ENCODE data around the gene CAMK1D. TPM values are rescaled to one million over a fixed set of nuclear protein-coding genes. Genes with fewer than 3 reads are reported as not detected.

The CAMK1D gene
- total RNA-seq, 2 experiments from 2014 or later = 19.0 to 25.6 TPM

GRCh38 chr10:12508165-12508564, 158.8 kb downstream of the CAMK1D start:
- no peaks in the 10 kb centered on the region for H3K9me3 ChIP-seq (ENCODE audit: low read length)
- CTCF ChIA-PET (ENCODE audit: unreplicated experiment) = no interaction called here

DNA sequence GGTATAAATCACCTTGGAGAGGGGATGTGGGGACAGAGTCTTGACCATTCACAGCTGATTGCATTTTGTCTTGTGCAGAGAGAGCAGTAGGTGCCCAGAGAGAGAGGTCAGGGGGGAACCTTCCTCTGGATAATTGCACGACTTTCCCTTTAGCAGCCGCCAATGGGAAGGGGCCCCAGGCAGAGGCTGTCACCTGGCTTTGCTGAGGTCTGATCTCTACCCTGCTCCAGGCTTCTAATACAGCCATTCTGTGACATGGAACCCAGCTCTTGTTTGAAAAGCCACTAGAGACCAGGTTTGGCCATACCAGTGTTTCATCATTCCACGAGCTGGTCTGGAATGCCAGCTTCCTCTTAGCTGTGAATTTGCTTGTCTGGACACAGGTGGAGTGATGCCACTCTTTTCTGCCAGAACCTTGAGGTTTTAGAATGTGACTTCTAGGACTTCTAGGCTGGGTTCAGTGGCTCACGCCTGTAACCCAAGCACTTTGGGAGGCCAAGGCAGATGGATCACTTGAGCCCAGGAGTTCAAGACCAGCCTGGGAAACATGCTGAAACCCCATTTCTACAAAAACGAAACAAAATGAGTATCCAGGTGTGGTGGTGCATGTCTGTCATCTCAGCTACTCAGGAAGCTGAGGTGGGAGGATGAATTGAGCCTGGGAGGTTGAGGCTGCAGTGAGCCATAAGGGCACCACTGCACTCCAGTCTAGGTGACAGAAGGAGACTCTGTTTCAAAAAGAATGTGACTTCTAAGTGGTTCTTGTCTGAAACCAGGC, 159.9 kb downstream of the CAMK1D start:
- 0 out of 2 replicates have a peak, but pooled peaks cover 8% of the 10 kb centered on the region for H3K36me3 ChIP-seq (ENCODE audit: insufficient read depth, low read length)
- TF ChIP-seq, protein P1, sequence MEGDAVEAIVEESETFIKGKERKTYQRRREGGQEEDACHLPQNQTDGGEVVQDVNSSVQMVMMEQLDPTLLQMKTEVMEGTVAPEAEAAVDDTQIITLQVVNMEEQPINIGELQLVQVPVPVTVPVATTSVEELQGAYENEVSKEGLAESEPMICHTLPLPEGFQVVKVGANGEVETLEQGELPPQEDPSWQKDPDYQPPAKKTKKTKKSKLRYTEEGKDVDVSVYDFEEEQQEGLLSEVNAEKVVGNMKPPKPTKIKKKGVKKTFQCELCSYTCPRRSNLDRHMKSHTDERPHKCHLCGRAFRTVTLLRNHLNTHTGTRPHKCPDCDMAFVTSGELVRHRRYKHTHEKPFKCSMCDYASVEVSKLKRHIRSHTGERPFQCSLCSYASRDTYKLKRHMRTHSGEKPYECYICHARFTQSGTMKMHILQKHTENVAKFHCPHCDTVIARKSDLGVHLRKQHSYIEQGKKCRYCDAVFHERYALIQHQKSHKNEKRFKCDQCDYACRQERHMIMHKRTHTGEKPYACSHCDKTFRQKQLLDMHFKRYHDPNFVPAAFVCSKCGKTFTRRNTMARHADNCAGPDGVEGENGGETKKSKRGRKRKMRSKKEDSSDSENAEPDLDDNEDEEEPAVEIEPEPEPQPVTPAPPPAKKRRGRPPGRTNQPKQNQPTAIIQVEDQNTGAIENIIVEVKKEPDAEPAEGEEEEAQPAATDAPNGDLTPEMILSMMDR (conservative IDR thresholded peaks at IDR 0.05; ENCODE audit: low read length) = no peak
- TF ChIP-seq EZH2phosphoT487 (IDR thresholded peaks at IDR 0.05; ENCODE audit: borderline replicate concordance, low read depth, low read length) = no peak

More at GRCh38 chr10:12508165-12508564, 158.8 kb downstream of the CAMK1D start:
- no peaks in the 10 kb centered on the region for H3K79me2 ChIP-seq (ENCODE audit: insufficient read depth, low read depth, low read length)
- no peak for TF ChIP-seq EZH2phosphoT487 (IDR thresholded peaks at IDR 0.05; ENCODE audit: borderline replicate concordance, low read depth, low read length)
- TF ChIP-seq, protein P1 (conservative IDR thresholded peaks at IDR 0.05; ENCODE audit: low read length) = no peak
- 0 out of 2 replicates have a peak, but pooled peaks cover 4% of the 10 kb centered on the region for H4K20me1 ChIP-seq (ENCODE audit: insufficient read depth, low read length)
- POLR2A ChIA-PET = no interaction called here
- H2AFZ ChIP-seq (ENCODE audit: low read length) = no peak overlapping the region
- no TSS peak for BruUV-seq (replicated peaks)
- intact Hi-C loops (cut with micrococcal nuclease; ENCODE audit: unreplicated experiment) = no loop called here
- DNase-seq (ENCODE audit: low spot score) = no peak
- H3K9me2 ChIP-seq (ENCODE audit: insufficient read depth, low read length) = no peaks in the 10 kb centered on the region
- no peak overlapping the region for H3K4me2 ChIP-seq (ENCODE audit: low read length)
- 0 out of 2 replicates have a peak, but pooled peaks cover 8% of the 10 kb centered on the region for H3K36me3 ChIP-seq (ENCODE audit: insufficient read depth, low read length)
- no peaks in the 10 kb centered on the region for H3K4me1 ChIP-seq (ENCODE audit: insufficient read depth, low read length, poor library complexity, severe bottlenecking)
- H3K27ac ChIP-seq (ENCODE audit: low read depth, low read length, poor library complexity, severe bottlenecking) = no peak overlapping the region
- no peak overlapping the region for H3K4me3 ChIP-seq (ENCODE audit: low read depth, low read length, poor library complexity, severe bottlenecking)

DNA sequence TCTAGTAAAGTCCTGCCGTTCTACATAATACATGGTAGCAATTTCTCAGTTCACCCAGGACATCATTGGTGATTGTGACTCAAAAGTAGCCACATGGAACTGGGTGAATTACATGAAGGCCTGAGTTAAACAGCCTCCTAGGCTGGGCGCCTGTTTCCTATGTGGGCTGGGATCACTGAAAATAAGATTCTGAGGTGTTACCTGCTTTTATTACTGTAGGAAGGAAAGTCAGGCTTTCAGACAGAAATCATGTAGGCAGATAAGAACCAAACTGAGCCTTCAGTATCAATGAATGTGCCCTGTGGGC, 160.4 kb downstream of the CAMK1D start:
- Histone ChIP-seq H3K27ac (ENCODE audit: low read depth, low read length, poor library complexity, severe bottlenecking) (no peak overlapping the region), H3K9me2 (ENCODE audit: insufficient read depth, low read length) (no peaks in the 10 kb centered on the region), H3K4me3 (ENCODE audit: low read depth, low read length, poor library complexity, severe bottlenecking) (no peak overlapping the region), H4K20me1 (ENCODE audit: insufficient read depth, low read length) (0 out of 2 replicates have a peak, but pooled peaks cover 4% of the 10 kb centered on the region), H3K4me1 (ENCODE audit: insufficient read depth, low read length, poor library complexity, severe bottlenecking) (no peaks in the 10 kb centered on the region), H3K36me3 (ENCODE audit: insufficient read depth, low read length) (0 out of 2 replicates have a peak, but pooled peaks cover 8% of the 10 kb centered on the region), H3K9me3 (ENCODE audit: low read length) (no peaks in the 10 kb centered on the region), H3K4me2 (ENCODE audit: low read length) (no peak overlapping the region), H2AFZ (ENCODE audit: low read length) (no peak overlapping the region), H3K79me2 (ENCODE audit: insufficient read depth, low read depth, low read length) (no peaks in the 10 kb centered on the region)
- no TSS peak for BruUV-seq (replicated peaks)
- ChIA-PET CTCF (ENCODE audit: unreplicated experiment) (no interaction called here), POLR2A (no interaction called here)
- DNase-seq (ENCODE audit: low spot score) = no peak
- TF ChIP-seq, protein P1 (conservative IDR thresholded peaks at IDR 0.05; ENCODE audit: low read length) = no peak
- no peak for TF ChIP-seq EZH2phosphoT487 (IDR thresholded peaks at IDR 0.05; ENCODE audit: borderline replicate concordance, low read depth, low read length)
- intact Hi-C loops (cut with micrococcal nuclease; ENCODE audit: unreplicated experiment) = no loop called here

More for the DNA sequence above, 159.9 kb downstream of the CAMK1D start:
- Histone ChIP-seq H3K4me1 (ENCODE audit: insufficient read depth, low read length, poor library complexity, severe bottlenecking) (no peaks in the 10 kb centered on the region), H2AFZ (ENCODE audit: low read length) (no peak overlapping the region), H3K4me2 (ENCODE audit: low read length) (no peak overlapping the region), H3K9me3 (ENCODE audit: low read length) (no peaks in the 10 kb centered on the region), H3K4me3 (ENCODE audit: low read depth, low read length, poor library complexity, severe bottlenecking) (no peak overlapping the region), H3K27ac (ENCODE audit: low read depth, low read length, poor library complexity, severe bottlenecking) (no peak overlapping the region), H4K20me1 (ENCODE audit: insufficient read depth, low read length) (0 out of 2 replicates have a peak, but pooled peaks cover 4% of the 10 kb centered on the region), H3K9me2 (ENCODE audit: insufficient read depth, low read length) (no peaks in the 10 kb centered on the region), H3K79me2 (ENCODE audit: insufficient read depth, low read depth, low read length) (no peaks in the 10 kb centered on the region)
- ChIA-PET POLR2A (no interaction called here), CTCF (ENCODE audit: unreplicated experiment) (no interaction called here)
- no TSS peak for BruUV-seq (replicated peaks)
- intact Hi-C loops (cut with micrococcal nuclease; ENCODE audit: unreplicated experiment) = no loop called here
- DNase-seq (ENCODE audit: low spot score) = no peak

Measured in OCI-LY7 (cell line).